Neural progenitor cell (in vitro differentiated cells): ENCODE measurements around the gene UGT1A1. TPM values are rescaled to one million over a fixed set of nuclear protein-coding genes. Genes with fewer than 3 reads are reported as not detected.
A peak's percentile ranks its signal among the peaks of the same experiment; 100 is the strongest.

Experiments
- DNase-seq: peaks from one replicate; pipeline ENCODE4 v3.0.0-alpha.2; 2016; ENCODE audit warnings: low spot score
- H2AFZ ChIP-seq: fragments of 200-600 bp; sonication (generic); replicated peaks from 2 replicates; pipeline ENCODE4 v1.6.1; 2016; ENCODE audit warnings: antibody characterized with exemption
- H3F3A ChIP-seq: fragments of 200-600 bp; sonication (generic); 2 replicates; pipeline ENCODE4 v1.6.1; 2016; ENCODE audit warnings: antibody characterized with exemption, low read depth
- H3K27ac ChIP-seq: fragments of 200-600 bp; sonication (generic); 2 replicates; pipeline ENCODE4 v1.5.1; 2016; ENCODE audit warnings: mild to moderate bottlenecking
- H3K27me3 ChIP-seq: fragments of 200-600 bp; sonication (generic); 2 replicates; pipeline ENCODE4 v1.6.1; 2016; ENCODE audit warnings: mild to moderate bottlenecking, moderate library complexity
- H3K36me3 ChIP-seq: fragments of 200-600 bp; sonication (generic); 2 replicates; pipeline ENCODE4 v1.5.1; 2016
- H3K4me1 ChIP-seq: fragments of 200-600 bp; sonication (generic); 2 replicates; pipeline ENCODE4 v1.6.1; 2016; ENCODE audit warnings: mixed run types
- H3K4me2 ChIP-seq: fragments of 200-600 bp; sonication (generic); 2 replicates; pipeline ENCODE4 v1.6.1; 2016
- H3K4me3 ChIP-seq: fragments of 200-600 bp; sonication (generic); 2 replicates; pipeline ENCODE4 v1.5.1; 2016
- H3K79me2 ChIP-seq: fragments of 200-600 bp; sonication (generic); 2 replicates; pipeline ENCODE4 v1.6.1; 2016; ENCODE audit warnings: low read depth
- H3K9ac ChIP-seq: fragments of 200-600 bp; sonication (generic); 2 replicates; pipeline ENCODE4 v1.6.1; 2016
- H3K9me3 ChIP-seq: fragments of 200-600 bp; sonication (generic); 2 replicates; pipeline ENCODE4 v1.5.1; 2016; ENCODE audit warnings: low read depth
- H4K20me1 ChIP-seq: fragments of 200-600 bp; sonication (generic); 2 replicates; pipeline ENCODE4 v1.6.1; 2016; ENCODE audit warnings: low read depth
- H3K27ac Mint-ChIP-seq: 3 replicates; pipeline ENCODE4 v1.8.0; 2021; ENCODE audit warnings: mixed read lengths
- H3K27me3 Mint-ChIP-seq: 2 replicates; pipeline ENCODE4 v1.8.0; 2022; ENCODE audit warnings: low read depth, mild to moderate bottlenecking, inconsistent platforms, moderate library complexity, mixed read lengths; ENCODE audit not compliant: insufficient read depth
- H3K36me3 Mint-ChIP-seq: 3 replicates; pipeline ENCODE4 v1.8.0; 2021; ENCODE audit warnings: mixed read lengths
- H3K4me1 Mint-ChIP-seq: 3 replicates; pipeline ENCODE4 v1.8.0; 2021; ENCODE audit warnings: mixed read lengths
- H3K4me3 Mint-ChIP-seq: 3 replicates; pipeline ENCODE4 v1.8.0; 2021; ENCODE audit warnings: mild to moderate bottlenecking, moderate library complexity, mixed read lengths
- H3K9me3 Mint-ChIP-seq: 3 replicates; pipeline ENCODE4 v1.8.0; 2020; ENCODE audit warnings: mixed read lengths
- EZH2 ChIP-seq: fragments of 200-600 bp; sonication (generic); IDR thresholded peaks from 2 replicates; pipeline ENCODE4 v1.6.1; 2017; ENCODE audit warnings: antibody characterized with exemption, mild to moderate bottlenecking, moderate library complexity
- EZH2phosphoT487 ChIP-seq: fragments of 200-600 bp; sonication (generic); IDR thresholded peaks from 2 replicates; pipeline ENCODE4 v1.6.1; 2017; ENCODE audit warnings: antibody characterized with exemption
- total RNA-seq: library from RNA; depleted of rRNA; stranded (reverse); fragments of >200 nt; gene quantifications from 2 replicates; pipeline ENCODE4 v1.2.3, GENCODE V29; 2015; ENCODE audit warnings: low replicate concordance
- TF ChIP-seq, protein P1 (sequence below): fragments of 200-600 bp; sonication (generic); IDR thresholded peaks from 2 replicates; pipeline ENCODE4 v1.5.1; 2017; ENCODE audit warnings: antibody characterized with exemption, mild to moderate bottlenecking

Gene UGT1A1
- total RNA-seq, 1 donor from 2014 or later, result not detected

DNA sequence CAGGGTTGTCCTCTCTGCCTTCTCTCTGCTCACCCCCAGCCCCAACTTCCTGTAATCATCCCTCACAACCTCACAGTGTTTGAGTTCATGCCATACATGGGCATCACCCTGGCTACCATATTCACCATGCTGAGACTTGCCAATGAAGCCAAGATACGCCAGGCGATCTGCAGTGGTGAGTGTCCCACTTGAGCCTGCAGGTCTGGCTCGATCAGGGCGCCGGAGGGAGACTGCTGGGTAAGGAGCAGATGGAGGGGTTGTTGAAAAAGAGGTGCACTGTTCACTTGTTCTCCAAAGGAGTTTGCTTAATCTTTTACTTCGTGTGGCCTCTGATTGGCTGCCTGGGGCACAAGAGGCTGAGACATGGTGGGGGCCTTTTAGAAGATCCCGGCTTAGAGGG is 32.6 kb downstream of the UGT1A1 start:
- Histone ChIP-seq H3K79me2 (no peaks in the 10 kb centered on the region), H3K36me3 (no peaks in the 10 kb centered on the region), H4K20me1 (no peaks in the 10 kb centered on the region), H3K27me3 (no peaks in the 10 kb centered on the region), H3K4me2 (no peak overlapping the region), H3K4me3 (no peak overlapping the region), H2AFZ (no peak overlapping the region), H3K9me3 (no peaks in the 10 kb centered on the region), H3F3A (peaks cover 3% of the 10 kb centered on the region), H3K4me1 (no peaks in the 10 kb centered on the region), H3K27ac (no peak overlapping the region), H3K9ac (no peak overlapping the region)
- Mint-ChIP-seq H3K27me3 (peaks cover 8% of the 10 kb centered on the region), H3K27ac (peak overlapping the region; percentile 37), H3K36me3 (no peaks in the 10 kb centered on the region), H3K9me3 (peaks cover 4% of the 10 kb centered on the region), H3K4me3 (no peak overlapping the region), H3K4me1 (peaks cover 2% of the 10 kb centered on the region)
- TF ChIP-seq EZH2, result no peak
- no peak for TF ChIP-seq EZH2phosphoT487
- TF ChIP-seq, protein P1, sequence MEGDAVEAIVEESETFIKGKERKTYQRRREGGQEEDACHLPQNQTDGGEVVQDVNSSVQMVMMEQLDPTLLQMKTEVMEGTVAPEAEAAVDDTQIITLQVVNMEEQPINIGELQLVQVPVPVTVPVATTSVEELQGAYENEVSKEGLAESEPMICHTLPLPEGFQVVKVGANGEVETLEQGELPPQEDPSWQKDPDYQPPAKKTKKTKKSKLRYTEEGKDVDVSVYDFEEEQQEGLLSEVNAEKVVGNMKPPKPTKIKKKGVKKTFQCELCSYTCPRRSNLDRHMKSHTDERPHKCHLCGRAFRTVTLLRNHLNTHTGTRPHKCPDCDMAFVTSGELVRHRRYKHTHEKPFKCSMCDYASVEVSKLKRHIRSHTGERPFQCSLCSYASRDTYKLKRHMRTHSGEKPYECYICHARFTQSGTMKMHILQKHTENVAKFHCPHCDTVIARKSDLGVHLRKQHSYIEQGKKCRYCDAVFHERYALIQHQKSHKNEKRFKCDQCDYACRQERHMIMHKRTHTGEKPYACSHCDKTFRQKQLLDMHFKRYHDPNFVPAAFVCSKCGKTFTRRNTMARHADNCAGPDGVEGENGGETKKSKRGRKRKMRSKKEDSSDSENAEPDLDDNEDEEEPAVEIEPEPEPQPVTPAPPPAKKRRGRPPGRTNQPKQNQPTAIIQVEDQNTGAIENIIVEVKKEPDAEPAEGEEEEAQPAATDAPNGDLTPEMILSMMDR, result no peak
- DNase-seq, result no peak

DNA sequence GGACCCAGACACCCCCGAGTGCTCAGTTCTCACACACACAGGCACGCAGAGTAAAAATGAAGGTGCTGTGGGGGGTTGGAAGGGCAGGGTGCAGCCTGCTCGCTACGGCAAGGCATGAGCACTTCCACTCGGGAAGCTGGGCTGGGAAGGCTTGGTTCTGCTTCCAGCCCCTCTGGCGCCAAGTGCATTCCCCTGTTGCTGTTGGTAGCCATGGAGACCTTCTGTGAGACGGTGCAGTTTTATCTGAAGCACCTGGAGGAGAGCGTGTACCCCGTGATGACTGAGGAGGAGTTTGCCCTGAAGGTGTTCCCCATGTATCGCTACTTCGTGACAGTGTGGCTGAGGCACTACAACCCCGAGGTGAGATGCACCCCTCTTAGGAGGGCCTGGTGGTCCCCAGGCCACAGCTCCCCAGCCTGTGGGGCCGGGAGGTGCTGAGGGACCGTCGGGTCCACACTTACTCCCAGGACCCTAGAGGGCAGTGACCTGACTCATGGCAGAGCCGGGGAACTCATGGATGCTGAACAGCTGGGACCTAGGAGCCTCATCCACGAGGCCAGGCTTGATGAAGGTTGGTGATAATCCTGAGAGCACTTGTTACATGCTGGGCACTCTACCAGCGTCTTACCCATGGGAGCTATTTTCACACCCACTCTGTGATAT is 33.5 kb downstream of the UGT1A1 start:
- no peaks in the 10 kb centered on the region for H3K36me3 Mint-ChIP-seq
- Histone ChIP-seq H3F3A (no peaks in the 10 kb centered on the region), H3K9me3 (no peaks in the 10 kb centered on the region), H3K4me2 (no peak overlapping the region), H3K79me2 (no peaks in the 10 kb centered on the region), H3K36me3 (no peaks in the 10 kb centered on the region), H3K27me3 (no peaks in the 10 kb centered on the region), H3K4me1 (no peaks in the 10 kb centered on the region), H3K9ac (no peak overlapping the region), H3K27ac (no peak overlapping the region), H3K4me3 (no peak overlapping the region), H2AFZ (no peak overlapping the region), H4K20me1 (no peaks in the 10 kb centered on the region)
- H3K9me3 Mint-ChIP-seq, result peaks cover 4% of the 10 kb centered on the region
- no peak for TF ChIP-seq EZH2phosphoT487
- TF ChIP-seq EZH2, result no peak
- TF ChIP-seq, protein P1, result no peak
- no peak overlapping the region for H3K4me3 Mint-ChIP-seq
- H3K4me1 Mint-ChIP-seq, result peaks cover 2% of the 10 kb centered on the region
- H3K27me3 Mint-ChIP-seq, result peaks cover 8% of the 10 kb centered on the region
- no peak for DNase-seq
- H3K27ac Mint-ChIP-seq, result peak overlapping the region; percentile 60

DNA sequence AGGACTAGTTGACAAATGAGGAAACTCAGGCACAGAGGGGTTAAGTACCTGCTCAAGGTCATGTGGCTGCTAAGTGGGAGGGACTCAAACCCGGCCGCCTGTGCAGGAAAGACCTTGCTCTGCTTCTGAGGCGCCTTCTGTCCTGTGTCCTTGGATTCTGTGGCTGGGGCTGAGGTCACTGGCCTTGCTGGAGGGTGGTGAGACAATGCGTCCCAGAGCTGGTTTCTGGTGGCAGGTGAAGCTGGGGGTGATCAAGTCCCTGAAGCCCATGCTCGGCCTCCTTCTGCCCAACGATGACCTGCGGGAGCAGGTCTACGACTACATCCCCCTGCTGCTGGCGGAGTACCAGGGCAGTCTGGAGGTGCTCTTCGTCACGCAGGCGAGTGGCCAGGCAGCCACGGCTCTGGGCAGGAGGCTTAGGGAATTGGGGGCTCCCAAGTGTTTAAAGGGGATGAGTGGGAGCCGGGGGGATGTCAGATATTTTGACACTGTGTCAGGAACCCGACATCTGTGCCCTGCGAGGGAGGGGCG is 34.1 kb downstream of the UGT1A1 start:
- H3K27me3 ChIP-seq, result no peaks in the 10 kb centered on the region
- H3K4me3 ChIP-seq, result no peak overlapping the region
- no peaks in the 10 kb centered on the region for H3F3A ChIP-seq
- TF ChIP-seq EZH2phosphoT487, result no peak
- TF ChIP-seq, protein P1, result no peak
- no peak for TF ChIP-seq EZH2
- no peaks in the 10 kb centered on the region for H3K36me3 ChIP-seq
- H3K27ac Mint-ChIP-seq, result peak overlapping the region; percentile 60
- no peaks in the 10 kb centered on the region for H3K36me3 Mint-ChIP-seq
- no peaks in the 10 kb centered on the region for H3K9me3 ChIP-seq
- H3K27me3 Mint-ChIP-seq, result peaks cover 9% of the 10 kb centered on the region
- no peaks in the 10 kb centered on the region for H4K20me1 ChIP-seq
- H2AFZ ChIP-seq, result no peak overlapping the region
- H3K4me2 ChIP-seq, result no peak overlapping the region
- H3K4me1 Mint-ChIP-seq, result peaks cover 2% of the 10 kb centered on the region
- H3K27ac ChIP-seq, result no peak overlapping the region
- H3K9me3 Mint-ChIP-seq, result peaks cover 2% of the 10 kb centered on the region
- no peak overlapping the region for H3K4me3 Mint-ChIP-seq
- DNase-seq, result no peak
- H3K9ac ChIP-seq, result no peak overlapping the region
- H3K4me1 ChIP-seq, result no peaks in the 10 kb centered on the region
- no peaks in the 10 kb centered on the region for H3K79me2 ChIP-seq
